Measurements from ENCODE around the gene NUS1.

The NUS1 gene

DNA sequence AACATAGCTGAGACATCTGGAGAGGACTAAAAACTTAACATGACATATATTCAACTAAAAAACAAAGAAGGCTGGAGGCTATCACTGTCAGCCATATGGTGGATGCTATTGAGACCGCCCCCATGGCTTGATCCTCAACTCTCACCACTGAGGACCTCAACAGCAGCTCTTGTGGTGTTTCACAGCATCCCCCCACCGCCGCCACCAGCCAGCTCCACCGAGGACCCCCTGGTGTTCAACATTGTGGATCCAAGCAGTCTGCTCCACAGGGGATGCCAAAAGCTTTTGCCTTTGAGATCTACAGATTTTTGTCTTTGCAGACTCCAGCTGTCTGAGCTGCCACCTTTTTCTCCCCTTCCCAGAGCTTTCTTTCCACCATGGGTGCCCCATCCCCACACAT, 64.6 kb downstream of the NUS1 start:
- TF ChIP-seq, protein P1, sequence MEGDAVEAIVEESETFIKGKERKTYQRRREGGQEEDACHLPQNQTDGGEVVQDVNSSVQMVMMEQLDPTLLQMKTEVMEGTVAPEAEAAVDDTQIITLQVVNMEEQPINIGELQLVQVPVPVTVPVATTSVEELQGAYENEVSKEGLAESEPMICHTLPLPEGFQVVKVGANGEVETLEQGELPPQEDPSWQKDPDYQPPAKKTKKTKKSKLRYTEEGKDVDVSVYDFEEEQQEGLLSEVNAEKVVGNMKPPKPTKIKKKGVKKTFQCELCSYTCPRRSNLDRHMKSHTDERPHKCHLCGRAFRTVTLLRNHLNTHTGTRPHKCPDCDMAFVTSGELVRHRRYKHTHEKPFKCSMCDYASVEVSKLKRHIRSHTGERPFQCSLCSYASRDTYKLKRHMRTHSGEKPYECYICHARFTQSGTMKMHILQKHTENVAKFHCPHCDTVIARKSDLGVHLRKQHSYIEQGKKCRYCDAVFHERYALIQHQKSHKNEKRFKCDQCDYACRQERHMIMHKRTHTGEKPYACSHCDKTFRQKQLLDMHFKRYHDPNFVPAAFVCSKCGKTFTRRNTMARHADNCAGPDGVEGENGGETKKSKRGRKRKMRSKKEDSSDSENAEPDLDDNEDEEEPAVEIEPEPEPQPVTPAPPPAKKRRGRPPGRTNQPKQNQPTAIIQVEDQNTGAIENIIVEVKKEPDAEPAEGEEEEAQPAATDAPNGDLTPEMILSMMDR (IDR thresholded peaks at IDR 0.05) = no peak

DNA sequence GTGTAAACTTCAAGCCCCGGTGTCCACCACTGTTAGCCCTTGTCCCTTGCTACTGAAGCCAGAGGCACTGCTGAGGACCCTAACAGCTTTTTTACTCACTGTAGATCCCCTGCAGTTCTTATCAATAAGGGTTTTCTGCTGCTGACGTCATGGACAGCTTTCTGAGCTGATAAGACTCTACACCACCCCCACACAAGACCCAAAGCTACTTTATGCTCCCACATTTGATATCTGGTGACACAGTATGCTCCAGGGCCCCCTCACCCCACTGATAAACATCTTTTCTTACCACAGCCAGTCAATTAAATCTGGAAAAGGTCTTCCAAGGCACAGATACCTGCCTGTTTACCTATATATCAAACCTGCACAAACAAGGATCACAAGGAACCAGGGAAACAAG, 65.3 kb downstream of the NUS1 start:
- TF ChIP-seq, protein P1 (IDR thresholded peaks at IDR 0.05) = no peak
